AG09309 (cell line): ENCODE results near the gene NMNAT3.

ENCODE experiments used
- DNase-seq: peaks from one replicate; pipeline ENCODE4 v3.0.0-alpha.2; 2010; ENCODE audit warnings: low read depth
- H3K4me3 ChIP-seq: 2 replicates; pipeline ENCODE4 v1.5.1; 2011; ENCODE audit warnings: mild to moderate bottlenecking, low read depth, low read length, moderate library complexity; ENCODE audit not compliant: control insufficient read depth
- CTCF ChIP-seq: IDR thresholded peaks from 2 replicates; pipeline ENCODE4 v1.5.1; 2011; ENCODE audit warnings: mild to moderate bottlenecking, low read depth, low read length, inconsistent platforms; ENCODE audit not compliant: insufficient read depth, control insufficient read depth; ENCODE audit errors: missing control alignments

The NMNAT3 gene

GRCh38 chr3:139528924-139529323 lies 148.8 kb downstream of the NMNAT3 start:
- no peak for TF ChIP-seq CTCF
- H3K4me3 ChIP-seq, result no peak overlapping the region
- no peak for DNase-seq

GRCh38 chr3:139528281-139528680 lies 149.5 kb downstream of the NMNAT3 start:
- no peak overlapping the region for H3K4me3 ChIP-seq
- no peak for DNase-seq
- TF ChIP-seq CTCF, result no peak

GRCh38 chr3:139527265-139527664 lies 150.5 kb downstream of the NMNAT3 start:
- H3K4me3 ChIP-seq, result no peak overlapping the region
- no peak for TF ChIP-seq CTCF
- DNase-seq, result no peak

GRCh38 chr3:139526146-139526545 lies 151.6 kb downstream of the NMNAT3 start:
- no peak for TF ChIP-seq CTCF
- H3K4me3 ChIP-seq, result no peak overlapping the region
- no peak for DNase-seq

GRCh38 chr3:139524841-139525636 lies 152.7 kb downstream of the NMNAT3 start:
- H3K4me3 ChIP-seq, result no peak overlapping the region
- no peak for DNase-seq
- TF ChIP-seq CTCF, result no peak

GRCh38 chr3:139523718-139524117 lies 154.1 kb downstream of the NMNAT3 start:
- no peak overlapping the region for H3K4me3 ChIP-seq
- no peak for TF ChIP-seq CTCF
- DNase-seq, result no peak

GRCh38 chr3:139523166-139523565 lies 154.6 kb downstream of the NMNAT3 start:
- H3K4me3 ChIP-seq, result no peak overlapping the region
- no peak for DNase-seq
- no peak for TF ChIP-seq CTCF
